GM13977 (cell line): ENCODE data around the gene KCNAB1.
"Not testable (repeated sequence)": the region's sequence is repeated elsewhere in the genome, so short reads cannot be mapped to it uniquely, and the experiment has no call there.

Experiments
- DNase-seq: peaks from one replicate; pipeline ENCODE4 v3.0.0; 2012; ENCODE audit warnings: low spot score
- in situ Hi-C: fragments of 300-500 bp; cut with MboI; formaldehyde crosslinking; loops from one replicate; pipeline ENCODE4 v1.12.0; 2022; ENCODE audit warnings: low sequenced_read_pairs, low pct_unique_long_range_greater_than_20kb, mixed read lengths, inconsistent platforms; ENCODE audit not compliant: unreplicated experiment
- TF ChIP-seq, protein P1 (sequence below): IDR thresholded peaks from 2 replicates; pipeline ENCODE4 v1.5.1; 2012; ENCODE audit warnings: mild to moderate bottlenecking, control low read depth; ENCODE audit not compliant: insufficient read depth; ENCODE audit errors: extremely low read depth, missing control alignments

KCNAB1 gene

DNA sequence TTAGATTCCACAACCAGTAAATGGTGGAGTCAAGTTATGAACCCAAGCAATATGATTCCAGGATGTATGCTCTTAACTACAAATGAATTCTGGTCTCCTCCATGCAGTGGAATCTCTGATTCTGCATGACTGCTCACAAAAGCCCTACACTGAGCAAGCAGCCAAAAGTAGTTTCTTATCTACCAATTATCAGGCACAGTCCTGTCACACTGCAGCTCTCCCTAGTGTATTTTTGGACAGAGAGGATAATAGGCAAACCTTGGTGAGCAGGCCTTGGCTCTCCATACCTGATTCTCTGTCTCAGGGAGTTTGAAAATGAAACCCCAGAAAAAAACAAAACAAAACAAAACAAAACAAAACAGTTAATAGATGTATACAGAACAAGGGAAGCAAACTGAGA is 438.0 kb downstream of the KCNAB1 start:
- TF ChIP-seq, protein P1, sequence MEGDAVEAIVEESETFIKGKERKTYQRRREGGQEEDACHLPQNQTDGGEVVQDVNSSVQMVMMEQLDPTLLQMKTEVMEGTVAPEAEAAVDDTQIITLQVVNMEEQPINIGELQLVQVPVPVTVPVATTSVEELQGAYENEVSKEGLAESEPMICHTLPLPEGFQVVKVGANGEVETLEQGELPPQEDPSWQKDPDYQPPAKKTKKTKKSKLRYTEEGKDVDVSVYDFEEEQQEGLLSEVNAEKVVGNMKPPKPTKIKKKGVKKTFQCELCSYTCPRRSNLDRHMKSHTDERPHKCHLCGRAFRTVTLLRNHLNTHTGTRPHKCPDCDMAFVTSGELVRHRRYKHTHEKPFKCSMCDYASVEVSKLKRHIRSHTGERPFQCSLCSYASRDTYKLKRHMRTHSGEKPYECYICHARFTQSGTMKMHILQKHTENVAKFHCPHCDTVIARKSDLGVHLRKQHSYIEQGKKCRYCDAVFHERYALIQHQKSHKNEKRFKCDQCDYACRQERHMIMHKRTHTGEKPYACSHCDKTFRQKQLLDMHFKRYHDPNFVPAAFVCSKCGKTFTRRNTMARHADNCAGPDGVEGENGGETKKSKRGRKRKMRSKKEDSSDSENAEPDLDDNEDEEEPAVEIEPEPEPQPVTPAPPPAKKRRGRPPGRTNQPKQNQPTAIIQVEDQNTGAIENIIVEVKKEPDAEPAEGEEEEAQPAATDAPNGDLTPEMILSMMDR = no peak
- DNase-seq = no peak
- in situ Hi-C loops = loop anchor here (10.0 kb wide), 1 partner anchor 106 kb away; no protein-coding TSS in a partner anchor

DNA sequence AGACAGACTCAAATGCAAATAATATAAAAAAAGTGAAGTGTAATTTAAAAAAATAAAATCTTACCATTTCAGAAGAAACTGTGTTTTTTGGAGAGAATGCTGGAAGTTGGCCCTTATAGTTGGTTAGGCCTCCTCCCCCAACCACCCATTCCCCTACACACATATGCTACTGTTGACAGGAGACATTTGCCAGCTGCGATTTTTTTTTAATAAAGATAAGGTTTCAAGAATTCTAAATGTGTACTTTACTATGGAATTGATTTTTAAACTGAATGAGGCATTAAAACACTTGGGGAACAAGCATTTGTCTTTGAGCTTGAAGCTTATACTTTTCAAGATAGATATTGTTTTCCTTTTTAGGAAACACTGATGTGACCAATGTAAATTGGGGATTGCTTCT is 438.9 kb downstream of the KCNAB1 start:
- TF ChIP-seq, protein P1 = no peak
- in situ Hi-C loops = loop anchor here (10.0 kb wide), 1 partner anchor 105 kb away; no protein-coding TSS in a partner anchor

GRCh38 chr3:156561533-156561932 is 441.2 kb downstream of the KCNAB1 start:
- TF ChIP-seq, protein P1 = no peak
- in situ Hi-C loops = no loop called here
- no peak for DNase-seq

More for the DNA sequence above, 438.9 kb downstream of the KCNAB1 start:
- no peak for DNase-seq

- DNase-seq, in situ Hi-C loops: not testable (repeated sequence)
Measured at GRCh38 chr3:156562486-156562885, 442.1 kb downstream of the KCNAB1 start.

DNA sequence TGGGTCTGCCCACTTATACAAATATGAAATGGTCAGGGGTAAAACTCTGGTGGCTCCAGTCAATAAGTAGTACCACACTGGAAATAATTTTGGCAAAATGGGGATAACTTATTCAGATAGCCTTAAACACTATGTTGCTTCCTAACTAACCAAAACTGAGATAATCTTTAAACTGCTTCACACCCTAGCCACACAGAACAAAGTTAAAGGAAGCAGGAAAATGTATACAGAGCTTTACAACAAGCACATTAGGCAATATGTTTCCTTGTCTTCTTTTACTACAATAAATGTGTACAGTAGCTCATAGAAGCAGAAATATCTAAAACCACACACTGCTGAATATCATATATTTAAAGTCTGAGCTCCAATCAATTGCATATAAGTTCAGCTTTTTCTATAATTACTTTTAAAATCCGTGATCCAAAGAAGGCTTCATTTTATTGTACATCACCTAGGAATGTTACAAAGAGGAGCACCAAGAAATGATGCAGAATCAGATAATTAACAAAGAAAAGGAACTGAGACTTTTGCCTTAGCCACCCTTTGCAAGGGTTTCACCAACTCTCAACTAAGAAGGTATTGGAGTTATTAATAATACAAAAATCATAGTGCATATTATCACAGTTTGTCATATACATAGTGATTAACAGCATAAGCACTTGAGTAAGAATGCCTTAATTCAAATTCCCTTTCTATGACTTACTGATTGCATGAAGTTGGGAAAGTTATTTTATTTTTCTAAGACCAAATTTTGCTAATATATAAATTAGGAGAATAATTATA is 443.7 kb downstream of the KCNAB1 start:
- in situ Hi-C loops = no loop called here

DNA sequence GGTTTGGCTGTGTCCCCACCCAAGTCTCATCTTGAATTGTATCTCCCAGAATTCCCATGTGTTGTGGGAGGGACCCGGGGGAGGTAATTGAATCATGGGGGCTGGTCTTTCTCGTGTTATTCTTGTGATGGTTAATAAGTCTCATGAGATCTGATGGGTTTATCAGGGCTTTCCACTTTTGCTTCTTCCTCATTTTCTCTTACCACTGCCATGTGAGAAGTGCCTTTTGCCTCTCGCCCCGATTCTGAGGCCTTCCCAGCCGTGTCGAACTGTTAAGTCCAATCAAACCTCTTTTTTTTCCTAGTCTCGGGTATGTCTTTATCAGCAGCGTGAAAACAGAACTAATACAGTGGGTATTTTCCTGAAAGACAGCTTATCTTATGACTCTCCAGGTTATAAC is 448.6 kb downstream of the KCNAB1 start:
- in situ Hi-C loops = not testable (repeated sequence)

More for the DNA sequence above, 443.7 kb downstream of the KCNAB1 start:
- TF ChIP-seq, protein P1 = no peak
- no peak for DNase-seq

GRCh38 chr3:156569881-156570280 is 449.5 kb downstream of the KCNAB1 start:
- in situ Hi-C loops = not testable (repeated sequence)

More for the DNA sequence above, 448.6 kb downstream of the KCNAB1 start:
- DNase-seq = not testable (repeated sequence)

GRCh38 chr3:156575641-156576040 is 455.3 kb downstream of the KCNAB1 start:
- TF ChIP-seq, protein P1 = no peak
- in situ Hi-C loops = no loop called here
- DNase-seq = no peak

More at GRCh38 chr3:156569881-156570280, 449.5 kb downstream of the KCNAB1 start:
- not testable (repeated sequence) for DNase-seq
